ENCODE measurements around the gene ANXA11. TPM values are rescaled to one million over a fixed set of nuclear protein-coding genes. Genes with fewer than 3 reads are reported as not detected.

ANXA11 gene
- total RNA-seq, 1 donor from 2014 or later = 2.3 TPM

GRCh38 chr10:80187465-80188409, 17.6 kb downstream of the ANXA11 start:
- DNase-seq = no peak

DNA sequence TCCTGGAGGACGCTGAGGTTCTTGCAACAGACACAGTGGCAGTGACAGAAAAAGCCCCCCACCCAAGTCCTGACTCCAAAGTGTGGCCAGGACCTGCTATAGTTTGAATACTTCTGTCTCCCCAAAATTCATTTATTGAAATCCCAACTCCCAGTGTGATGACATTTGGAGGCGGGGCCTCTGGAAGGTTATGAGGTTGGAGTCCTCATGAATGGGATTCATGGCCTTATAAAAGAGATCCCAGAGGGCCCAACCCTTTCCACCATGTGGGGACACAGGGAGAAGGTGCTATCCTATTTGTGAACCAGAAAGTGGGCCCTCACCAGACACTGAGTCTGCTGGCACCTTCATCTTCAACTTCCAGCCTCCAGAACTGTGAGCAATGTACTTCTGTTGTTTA, 18.3 kb downstream of the ANXA11 start:
- DNase-seq = no peak

DNA sequence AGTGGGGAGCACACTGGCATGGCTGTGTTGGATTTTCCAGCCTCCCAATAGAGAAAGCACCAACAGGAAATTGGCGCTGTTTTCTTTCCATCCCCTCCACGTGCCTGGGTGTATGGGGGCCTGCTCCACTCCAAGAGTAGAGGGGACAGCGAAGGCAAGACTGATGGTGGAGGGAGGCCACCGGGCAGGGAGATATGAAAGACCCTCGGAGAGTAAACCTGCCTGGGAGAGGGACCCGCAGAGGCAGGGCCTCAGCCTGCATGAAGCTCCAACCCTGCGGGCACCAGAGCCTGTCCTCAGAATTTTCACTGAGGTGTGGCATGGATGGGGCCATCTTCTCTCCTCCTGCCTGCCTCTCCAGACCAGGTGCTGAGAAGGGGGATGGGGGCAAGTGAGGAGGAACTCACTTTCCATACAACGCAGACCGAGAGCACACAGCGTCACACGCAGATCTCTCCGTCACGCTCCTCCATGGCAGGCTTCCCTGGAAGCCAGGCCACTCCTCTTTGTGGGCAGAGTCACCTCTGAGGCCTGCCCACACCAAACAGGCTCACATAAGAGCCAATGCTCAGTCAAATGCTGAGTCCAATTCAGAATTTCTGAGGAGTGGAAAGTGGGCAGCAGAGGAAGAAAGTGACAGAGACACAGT, 18.8 kb downstream of the ANXA11 start:
- DNase-seq = no peak

- DNase-seq = no peak
These were observed 19.6 kb downstream of the ANXA11 start for GRCh38 chr10:80185578-80186299.

GRCh38 chr10:80184291-80184690, 21.0 kb downstream of the ANXA11 start:
- no peak for DNase-seq

- DNase-seq = no peak
These were observed 21.9 kb downstream of the ANXA11 start for GRCh38 chr10:80183436-80183835.

DNA sequence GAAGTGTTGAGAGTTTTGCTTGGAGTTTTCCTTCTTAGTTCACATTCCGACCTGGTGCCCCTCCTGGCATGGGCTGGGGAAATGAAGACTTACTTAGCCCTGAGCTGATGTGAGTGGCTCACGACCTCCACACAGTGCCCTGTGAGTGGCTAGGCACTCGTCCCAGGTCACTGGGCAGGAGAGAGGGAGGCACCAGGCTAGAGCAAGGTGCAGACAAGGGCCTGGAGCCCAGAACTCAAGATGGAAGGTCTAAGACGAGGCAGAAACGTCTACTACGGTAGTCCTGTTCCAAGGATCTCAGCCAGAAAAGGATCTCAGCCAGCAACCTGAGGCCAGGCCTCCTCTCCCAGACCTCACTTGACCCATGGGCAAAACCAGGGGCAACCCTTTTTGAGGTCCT, 22.4 kb downstream of the ANXA11 start:
- DNase-seq = no peak

- DNase-seq = no peak
These were observed 27.3 kb downstream of the ANXA11 start for GRCh38 chr10:80177781-80178636.

GRCh38 chr10:80176526-80176925, 28.8 kb downstream of the ANXA11 start:
- DNase-seq = no peak

DNA sequence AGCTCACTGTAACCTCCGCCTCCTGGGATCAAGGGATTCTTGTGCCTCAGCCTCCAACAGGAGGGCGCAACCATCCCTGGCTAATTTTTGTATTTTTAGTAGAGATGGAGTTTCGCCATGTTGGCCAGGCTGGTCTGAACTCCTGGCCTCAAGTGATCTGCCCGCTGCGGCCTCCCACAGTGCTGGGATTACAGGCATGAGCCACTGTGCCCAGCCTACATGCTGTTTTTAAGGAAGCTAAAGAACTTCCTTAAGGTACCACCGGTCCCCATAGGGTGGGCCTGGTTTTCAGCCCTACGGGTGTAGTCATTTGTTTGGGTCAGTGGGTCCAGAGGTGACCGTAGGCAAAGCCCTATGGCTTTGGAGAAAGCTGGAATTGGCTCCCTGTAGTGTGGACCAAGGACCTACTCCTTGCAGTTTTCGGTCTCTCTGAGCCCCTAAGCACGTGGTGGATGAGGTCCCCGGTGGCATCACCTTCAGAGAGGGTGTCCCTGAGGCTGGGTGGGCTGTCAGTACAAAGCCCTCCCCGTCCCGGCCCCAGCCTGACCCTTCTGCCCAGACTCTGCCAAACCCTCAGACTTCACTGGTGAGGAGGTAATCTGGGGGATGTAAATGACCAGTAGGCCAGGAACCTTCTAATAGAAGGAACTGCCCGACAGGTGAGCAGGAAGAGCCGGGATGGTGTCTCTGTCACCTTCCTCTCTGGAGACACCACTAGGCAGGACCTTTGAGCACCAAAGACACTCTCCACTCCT, 30.5 kb downstream of the ANXA11 start:
- DNase-seq = no peak

DNA sequence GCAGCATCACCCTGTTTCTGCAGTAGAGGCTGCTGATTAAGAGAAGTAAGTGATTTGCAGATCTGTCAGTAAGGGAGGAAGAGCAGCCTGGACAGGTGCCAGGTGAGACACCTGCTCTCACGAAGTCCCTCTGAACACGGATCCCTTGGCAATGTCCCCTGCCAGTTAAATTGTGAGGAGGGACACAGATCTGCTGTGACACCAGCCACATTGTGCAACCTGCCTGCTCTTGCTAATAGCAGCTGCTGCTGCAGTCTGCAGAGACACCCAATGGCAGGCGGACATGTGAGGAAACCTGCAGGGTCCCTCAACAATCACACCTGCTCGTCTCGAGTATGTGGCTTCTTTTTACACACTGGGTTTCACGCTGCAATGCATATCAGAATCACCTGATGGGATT, 31.9 kb downstream of the ANXA11 start:
- DNase-seq = no peak

GRCh38 chr10:80172896-80173295, 32.4 kb downstream of the ANXA11 start:
- no peak for DNase-seq

DNA sequence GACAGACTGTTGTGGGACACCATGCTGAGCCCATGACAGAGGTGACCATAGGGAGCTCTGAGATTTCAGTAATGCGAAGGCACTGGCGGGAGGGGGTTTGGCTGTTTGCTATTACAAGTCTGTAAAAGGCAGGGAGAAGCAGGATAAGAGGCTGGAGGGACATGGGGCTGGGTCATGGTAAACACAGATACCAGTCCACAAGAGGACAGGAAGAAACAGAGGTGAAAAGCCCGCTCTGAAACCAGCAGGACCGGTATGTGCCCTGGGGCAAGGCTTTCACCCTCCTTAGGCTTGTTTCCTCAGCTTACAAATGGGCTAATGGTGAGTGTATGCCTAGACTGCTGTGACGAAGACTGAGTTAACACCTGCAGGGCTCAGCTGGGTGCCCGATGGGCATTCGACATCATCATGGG, 34.1 kb downstream of the ANXA11 start:
- no peak for DNase-seq

GRCh38 chr10:80170641-80171040, 34.7 kb downstream of the ANXA11 start:
- DNase-seq = no peak

DNA sequence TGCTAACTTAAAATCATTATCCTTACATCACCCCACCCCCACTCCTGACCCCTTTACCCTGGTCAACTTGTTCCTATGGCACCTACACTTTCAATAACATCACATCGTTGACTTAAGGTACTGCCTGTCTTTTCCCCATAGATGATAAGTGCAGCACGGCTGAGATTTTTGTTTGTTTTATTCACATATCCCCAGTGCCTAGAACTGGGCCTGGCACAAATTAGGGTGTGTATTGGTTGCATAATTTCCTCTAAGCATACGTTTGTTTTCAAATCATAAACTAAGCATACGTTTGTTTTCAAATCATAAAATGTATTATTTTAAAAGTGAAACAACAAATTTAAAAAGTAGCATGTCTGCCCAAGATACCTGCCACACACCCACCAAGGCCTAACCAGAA, 35.3 kb downstream of the ANXA11 start:
- DNase-seq = no peak

DNA sequence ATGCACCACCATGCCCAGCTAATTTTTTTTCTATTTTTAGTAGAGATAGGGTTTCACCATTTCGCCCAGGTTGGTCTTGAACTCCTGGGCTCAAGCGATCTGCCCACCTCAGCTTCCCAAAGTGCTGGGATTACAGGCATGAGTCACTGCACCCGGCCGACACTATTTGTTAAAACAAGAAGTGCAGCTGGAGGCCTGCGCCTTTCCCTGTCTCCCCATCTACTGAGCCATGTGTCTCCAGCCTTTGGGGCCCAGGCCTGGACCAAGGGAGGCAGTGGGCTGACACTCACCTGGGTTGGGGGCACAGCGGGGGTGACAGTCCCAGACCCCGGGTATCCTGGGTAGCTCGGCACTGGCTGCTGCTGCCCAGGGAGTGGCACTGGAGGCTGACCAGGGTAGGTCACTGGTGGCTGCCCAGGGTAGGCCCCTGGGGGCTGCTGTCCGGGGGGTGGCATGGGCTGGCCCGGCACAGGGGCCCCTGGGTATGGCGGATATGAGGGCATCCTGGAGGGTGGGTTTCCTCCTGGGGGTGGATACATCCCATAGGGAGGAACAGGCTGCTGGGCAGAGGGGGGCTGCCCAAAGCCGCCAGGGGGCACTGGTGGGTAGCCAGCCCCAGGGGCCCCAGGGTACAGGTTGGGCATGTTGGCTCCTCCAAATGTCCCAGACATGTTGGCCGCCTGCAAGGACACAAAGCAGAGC, 36.5 kb downstream of the ANXA11 start:
- no peak for DNase-seq

- no peak for DNase-seq
These were observed 37.2 kb downstream of the ANXA11 start for GRCh38 chr10:80168162-80168511.

GRCh38 chr10:80167471-80168161, 37.7 kb downstream of the ANXA11 start:
- no peak for DNase-seq

- no peak for DNase-seq
These were observed 38.5 kb downstream of the ANXA11 start for GRCh38 chr10:80166581-80167470.
